NCI-H510A (cell line): ENCODE results near the gene CNOT1.
"Not testable (repeated sequence)": the region's sequence is repeated elsewhere in the genome, so short reads cannot be mapped to it uniquely, and the experiment has no call there.

Experiments
- DNase-seq: peaks from one replicate; lab custom pipeline; 2025; lab: John Stamatoyannopoulos, UW

Gene CNOT1

GRCh38 chr16:58629733-58630640 lies at the start of gene CNOT1:
Gene CNOT1 (minus strand): TSS chr16:58629826. CDS start chr16:58599337, 30,489 bp downstream.
- peak; percentile 89 for DNase-seq

DNA sequence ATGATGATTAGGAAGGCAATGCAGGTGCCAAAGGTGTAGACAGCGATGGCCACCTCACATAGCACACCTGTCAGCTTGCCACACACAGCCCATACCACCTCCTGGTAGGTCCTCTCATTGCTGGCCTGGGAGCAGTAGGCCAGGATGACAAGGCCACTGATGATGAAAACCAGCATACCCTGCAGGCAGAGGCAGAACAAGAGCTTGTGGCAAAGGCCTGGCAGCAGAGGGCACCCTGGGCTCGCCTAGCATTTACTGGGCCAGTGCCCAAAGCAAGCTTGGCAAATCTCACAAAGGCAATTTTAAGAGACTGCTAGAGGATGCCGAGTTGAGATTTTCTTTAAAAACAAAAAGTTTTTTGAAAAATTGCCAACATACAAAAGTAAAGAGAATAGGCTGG lies 49.1 kb upstream of the CNOT1 start:
- no peak for DNase-seq

GRCh38 chr16:58678269-58678668 lies 48.6 kb upstream of the CNOT1 start:
- DNase-seq, result no peak

DNA sequence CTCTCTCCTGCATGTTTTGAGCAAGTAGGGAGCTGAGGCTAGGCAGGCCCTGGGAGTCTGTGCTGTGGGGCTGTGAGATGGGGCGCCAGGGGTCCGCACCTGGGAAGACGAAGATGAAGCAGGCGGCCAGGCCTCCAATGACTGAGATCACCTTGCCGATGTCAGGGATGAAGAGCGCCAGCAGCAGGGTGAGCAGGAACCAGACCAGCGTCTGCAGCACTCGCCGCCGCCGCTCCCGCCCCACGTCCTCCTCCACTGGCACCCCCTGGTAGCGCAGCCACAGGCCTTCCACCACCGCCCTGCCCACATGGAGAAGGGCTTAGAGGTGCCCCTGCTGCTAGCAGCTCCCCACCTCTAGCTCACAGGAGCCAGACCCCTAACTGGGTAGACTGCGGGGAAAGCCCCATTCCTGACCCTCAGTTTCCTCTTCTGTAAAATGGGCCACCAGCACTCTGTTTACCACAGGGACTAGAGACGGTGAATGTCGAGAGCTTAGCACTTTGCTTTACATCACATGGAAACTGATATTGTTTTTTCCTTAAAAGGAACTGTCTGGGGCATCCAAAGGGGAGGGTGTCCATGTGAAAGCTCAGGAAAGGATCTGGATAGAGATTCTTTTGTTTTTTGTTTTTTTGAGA lies 41.4 kb upstream of the CNOT1 start:
- no peak for DNase-seq

DNA sequence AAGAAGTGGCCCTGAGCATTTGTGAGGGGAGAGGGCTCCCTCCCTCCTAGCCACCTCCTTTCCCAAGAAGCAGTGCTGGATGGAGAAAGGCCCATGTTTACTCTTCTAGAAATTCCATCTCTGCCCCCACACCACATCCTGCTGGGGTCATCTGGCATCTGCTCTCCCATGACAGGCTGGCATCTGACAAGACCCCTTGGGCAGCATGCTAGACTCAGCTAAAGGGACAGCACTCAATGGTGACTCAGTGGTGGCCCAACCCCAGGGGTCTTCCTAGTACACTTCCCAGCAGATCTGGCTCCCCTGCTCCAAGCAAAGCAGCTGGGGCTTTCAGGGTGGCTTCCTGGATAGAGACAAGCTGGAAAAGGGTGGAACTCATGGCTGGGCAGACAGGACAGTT lies 40.6 kb upstream of the CNOT1 start:
- DNase-seq, result no peak

DNA sequence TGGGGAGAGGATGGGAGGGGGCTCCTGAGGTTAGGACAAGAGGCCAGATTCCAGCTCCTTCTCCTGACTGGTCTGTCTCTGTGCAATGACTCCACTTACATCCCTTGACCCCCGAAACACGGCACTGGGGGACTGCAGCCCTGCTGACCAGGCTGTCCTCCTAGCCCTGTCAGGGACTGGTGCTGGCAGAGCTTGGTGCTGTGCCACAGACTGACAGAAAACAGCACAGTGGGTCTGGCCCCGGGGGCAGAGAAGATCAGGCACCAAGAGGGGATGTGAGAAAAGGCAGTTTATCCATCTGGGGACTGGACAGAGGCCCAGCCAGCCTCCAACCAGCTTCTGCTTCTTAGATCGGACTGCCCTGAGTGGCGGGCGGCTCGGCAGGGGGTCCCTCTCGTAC lies 35.6 kb upstream of the CNOT1 start:
- DNase-seq, result no peak

- peak; percentile 18 for DNase-seq
Observed at GRCh38 chr16:58661199-58661830, 31.7 kb upstream of the CNOT1 start.

DNA sequence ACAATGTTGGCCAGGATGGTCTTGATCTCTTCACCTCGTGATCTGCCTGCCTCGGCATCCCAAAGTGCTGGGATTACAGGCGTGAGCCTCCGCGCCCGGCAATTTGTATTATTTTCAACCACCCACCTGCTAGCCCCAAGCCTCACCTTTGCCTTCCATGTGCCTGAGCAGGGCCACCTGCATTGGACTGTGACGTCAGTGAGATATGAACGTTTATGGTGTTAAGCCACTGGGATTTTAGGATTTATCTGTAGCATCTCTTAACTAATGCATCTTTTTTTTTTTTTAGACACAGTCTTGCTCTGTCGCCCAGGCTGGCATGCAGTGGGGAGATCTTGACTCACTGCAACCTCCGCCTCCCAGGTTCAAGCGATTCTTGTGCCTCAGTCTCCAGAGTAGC lies 30.3 kb upstream of the CNOT1 start:
- not testable (repeated sequence) for DNase-seq

- no peak for DNase-seq
Observed at GRCh38 chr16:58658796-58659211, 29.2 kb upstream of the CNOT1 start.

DNA sequence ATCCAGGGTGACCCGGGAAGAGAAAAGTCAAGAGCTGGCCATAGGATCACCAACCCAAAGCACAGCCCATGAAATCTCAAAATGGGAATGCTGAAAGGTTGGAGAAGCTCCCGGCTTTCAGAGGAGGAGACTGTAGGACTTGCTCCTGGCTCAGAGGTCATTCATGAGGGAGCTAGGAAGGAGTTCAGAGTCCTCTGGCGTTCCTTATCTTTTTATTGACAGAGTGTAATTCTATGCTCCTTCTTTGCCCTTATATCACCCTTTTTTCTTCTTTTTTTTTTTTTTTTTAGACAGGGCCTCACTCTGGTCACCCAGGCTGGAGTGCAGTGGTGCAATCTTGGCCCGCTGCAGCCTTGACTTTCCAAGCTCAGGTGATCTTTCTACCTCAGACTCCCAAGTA lies 27.3 kb upstream of the CNOT1 start:
- no peak for DNase-seq

DNA sequence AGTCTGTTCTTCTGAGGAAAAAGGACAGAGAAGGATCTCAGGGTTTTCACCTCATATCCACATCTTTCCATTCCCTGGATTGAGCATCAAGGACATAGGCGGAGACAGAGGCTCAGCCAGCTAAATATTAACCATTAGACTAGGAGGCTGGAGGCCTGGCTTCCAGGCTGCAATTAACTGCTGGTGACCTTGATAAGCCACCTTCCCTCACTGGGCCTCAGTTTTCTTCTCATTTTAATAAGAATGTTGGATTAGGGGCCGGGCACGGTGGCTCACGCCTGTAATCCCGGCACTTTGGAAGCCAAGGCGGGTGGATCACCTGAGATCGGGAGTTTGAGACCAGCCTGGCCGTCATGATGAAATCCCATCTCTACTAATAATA lies 25.6 kb upstream of the CNOT1 start:
- DNase-seq, result no peak

DNA sequence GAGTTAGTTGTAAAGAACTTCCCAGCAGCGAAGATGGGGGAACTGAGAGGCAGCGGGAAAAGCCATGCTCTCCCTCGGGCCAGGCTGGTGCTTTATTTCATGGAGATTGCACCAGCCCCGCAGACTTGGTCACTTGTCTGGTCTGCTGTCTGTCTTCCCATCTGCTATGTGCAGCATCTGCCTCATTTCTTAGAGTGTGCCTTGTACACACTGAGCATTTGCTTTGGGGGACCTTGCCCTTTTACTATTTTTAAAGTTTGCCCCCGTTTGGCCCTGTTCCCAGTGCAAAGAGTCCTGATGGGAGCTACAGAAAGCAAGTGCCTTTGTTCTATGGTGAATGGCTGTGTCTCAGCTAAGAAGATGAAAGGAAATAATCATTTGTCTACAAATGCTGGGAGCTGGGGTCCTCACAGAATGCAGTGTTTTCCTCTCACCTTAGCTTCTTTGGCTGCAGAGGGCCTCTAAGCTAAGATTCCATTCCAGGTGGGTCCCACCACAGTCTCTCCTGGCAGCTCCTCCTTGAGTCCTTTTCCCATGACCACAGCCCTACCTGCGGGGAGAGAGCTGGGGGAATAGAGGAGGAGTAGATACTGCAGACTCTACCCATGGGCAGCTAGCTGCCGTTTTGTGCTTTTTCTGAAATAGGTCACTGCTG lies 25.1 kb upstream of the CNOT1 start:
- no peak for DNase-seq

- DNase-seq, result no peak
Observed at GRCh38 chr16:58652741-58653140, 23.1 kb upstream of the CNOT1 start.

DNA sequence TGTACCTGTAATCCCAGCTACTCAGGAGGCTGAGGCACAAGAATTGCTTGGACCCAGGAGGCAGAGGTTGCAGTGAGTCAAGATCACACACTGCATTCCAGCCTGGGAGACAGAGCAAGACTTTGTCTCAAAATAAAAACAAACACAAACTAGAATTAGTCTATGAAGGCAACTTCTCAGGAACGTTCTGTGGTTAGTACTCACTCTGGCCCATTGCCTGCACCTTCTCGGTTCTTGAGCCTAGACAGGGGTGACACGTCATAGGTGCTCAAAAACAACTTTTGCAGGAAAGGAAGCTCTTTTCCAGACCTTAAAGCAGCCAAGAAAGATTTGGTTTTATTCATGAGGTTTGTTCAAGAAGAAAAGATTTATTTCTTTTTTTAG lies 22.3 kb upstream of the CNOT1 start:
- DNase-seq, result no peak

GRCh38 chr16:58649707-58650106 lies 20.1 kb upstream of the CNOT1 start:
- DNase-seq, result no peak

DNA sequence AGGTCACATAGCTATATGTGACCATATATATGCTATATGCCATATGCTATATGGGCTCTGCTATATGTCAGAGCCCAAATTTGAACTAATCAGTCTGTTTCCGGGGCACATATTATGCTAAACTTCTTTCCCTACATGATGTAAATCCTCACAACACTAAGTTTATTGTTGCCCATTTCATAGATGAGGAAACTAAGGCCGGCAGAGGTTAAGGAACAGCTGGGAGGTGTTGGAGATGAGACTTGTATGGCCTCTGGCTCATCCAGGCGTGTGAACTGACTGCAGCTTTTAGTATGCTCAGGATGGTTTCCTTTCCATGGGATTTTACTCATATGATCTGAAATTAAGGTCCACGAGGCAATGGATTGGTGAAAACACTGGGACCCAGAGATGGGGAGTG lies 17.5 kb upstream of the CNOT1 start:
- DNase-seq, result no peak

DNA sequence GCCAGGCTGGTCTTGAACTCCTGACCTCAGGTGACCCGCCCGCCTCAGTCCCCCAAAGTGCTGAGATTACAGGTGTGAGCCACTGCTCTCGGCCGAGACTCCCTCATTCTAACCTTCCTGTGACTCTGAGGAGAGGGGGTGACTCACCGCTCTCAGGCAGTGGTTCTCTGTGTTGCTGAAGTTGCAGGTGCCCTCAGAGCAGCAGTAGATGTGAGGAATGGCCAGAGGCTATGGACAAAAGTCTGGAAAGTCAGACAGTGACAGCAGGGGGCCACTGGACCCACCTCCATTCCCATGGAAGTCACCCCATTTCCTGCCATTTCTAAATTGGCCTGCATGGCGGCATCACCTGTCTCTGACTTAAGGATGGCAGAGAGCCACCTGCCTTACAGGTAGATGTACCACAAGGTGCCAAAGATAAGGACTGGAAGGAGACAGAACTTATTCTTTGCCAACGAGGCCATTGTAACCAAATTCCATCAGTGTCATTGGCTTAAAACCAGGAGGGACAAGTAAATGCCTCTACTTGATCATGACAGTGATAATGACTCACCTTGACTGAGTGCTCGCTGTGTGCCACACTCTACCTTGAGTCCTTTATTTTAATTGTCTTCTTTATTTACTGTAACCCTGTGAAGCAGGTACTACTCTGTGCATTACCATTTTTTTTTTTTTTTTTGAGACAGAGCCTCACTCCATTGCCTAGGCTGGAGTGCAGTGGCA lies 15.3 kb upstream of the CNOT1 start:
- no peak for DNase-seq

GRCh38 chr16:58644108-58644507 lies 14.5 kb upstream of the CNOT1 start:
- no peak for DNase-seq

DNA sequence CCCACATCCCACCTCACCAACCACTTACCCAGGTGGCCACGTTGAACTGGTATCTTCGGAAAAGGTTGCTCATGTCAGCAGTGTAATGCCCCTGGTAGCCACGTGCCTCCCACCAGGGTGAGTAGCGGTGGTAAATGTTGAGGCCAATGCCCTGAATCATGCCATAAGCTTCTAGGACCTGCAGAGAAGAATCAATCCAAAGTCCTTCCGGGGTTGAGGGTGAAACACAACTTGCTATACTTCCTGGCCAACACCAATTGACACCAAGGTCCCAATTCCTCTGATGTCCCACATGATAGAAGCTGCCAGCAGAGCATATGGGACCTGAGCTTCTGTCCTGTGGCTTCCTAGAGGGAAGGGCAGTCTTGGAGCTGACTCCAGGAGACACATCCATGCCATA lies 11.3 kb upstream of the CNOT1 start:
- DNase-seq, result no peak

DNA sequence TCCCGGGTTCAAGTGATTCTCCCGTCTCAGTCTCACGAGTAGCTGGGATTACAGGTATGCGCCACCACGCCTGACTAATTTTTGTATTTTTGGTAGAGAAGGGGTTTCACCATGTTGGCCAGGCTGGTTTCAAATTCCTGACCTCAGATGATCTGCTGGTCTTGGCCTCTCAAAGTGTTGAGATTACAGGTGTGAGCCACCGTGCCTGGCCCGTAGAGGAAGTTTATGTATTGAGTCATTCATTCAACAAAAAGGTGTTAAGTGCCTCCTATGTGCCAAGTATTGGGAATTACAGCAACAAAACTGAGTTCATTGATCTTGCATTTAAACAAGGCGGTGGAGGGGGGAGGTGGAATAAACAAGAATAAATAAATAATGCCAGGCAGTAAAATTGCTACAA lies 10.2 kb upstream of the CNOT1 start:
- DNase-seq, result no peak

- no peak for DNase-seq
Observed at GRCh38 chr16:58639230-58639629, 9.6 kb upstream of the CNOT1 start.
